ENCODE data around the gene EGLN2. TPM values are rescaled to one million over a fixed set of nuclear protein-coding genes. Genes with fewer than 3 reads are reported as not detected.
"Not testable (repeated sequence)": the region's sequence is repeated elsewhere in the genome, so short reads cannot be mapped to it uniquely, and the experiment has no call there.

EGLN2 gene
- total RNA-seq, 1 donor from 2014 or later = 78.9 TPM

DNA sequence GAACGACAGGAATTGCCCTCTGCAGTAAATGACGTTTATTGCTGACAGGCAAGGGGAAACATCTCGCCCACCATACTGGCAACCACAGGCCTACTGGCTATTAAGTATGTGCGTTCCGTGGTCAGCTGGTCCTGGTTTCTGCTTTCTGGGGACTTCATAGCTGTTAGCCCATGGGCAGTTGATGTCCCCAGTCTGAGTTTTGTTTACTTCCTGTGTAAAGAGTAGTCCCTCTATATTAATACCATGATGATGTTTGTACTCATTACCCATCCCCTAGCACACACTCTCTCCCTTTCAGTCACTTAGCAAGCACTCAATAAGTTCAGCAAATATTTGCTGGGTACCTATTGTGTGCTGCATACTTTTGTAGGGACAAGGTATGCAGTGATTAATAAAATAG lies 30.1 kb upstream of the EGLN2 start:
- H3K4me3 ChIP-seq (ENCODE audit: low read depth, low read length) = no peak overlapping the region
- TF ChIP-seq, protein P1, sequence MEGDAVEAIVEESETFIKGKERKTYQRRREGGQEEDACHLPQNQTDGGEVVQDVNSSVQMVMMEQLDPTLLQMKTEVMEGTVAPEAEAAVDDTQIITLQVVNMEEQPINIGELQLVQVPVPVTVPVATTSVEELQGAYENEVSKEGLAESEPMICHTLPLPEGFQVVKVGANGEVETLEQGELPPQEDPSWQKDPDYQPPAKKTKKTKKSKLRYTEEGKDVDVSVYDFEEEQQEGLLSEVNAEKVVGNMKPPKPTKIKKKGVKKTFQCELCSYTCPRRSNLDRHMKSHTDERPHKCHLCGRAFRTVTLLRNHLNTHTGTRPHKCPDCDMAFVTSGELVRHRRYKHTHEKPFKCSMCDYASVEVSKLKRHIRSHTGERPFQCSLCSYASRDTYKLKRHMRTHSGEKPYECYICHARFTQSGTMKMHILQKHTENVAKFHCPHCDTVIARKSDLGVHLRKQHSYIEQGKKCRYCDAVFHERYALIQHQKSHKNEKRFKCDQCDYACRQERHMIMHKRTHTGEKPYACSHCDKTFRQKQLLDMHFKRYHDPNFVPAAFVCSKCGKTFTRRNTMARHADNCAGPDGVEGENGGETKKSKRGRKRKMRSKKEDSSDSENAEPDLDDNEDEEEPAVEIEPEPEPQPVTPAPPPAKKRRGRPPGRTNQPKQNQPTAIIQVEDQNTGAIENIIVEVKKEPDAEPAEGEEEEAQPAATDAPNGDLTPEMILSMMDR (conservative IDR thresholded peaks at IDR 0.05; ENCODE audit: low read depth, low read length) = no peak
- no peak for DNase-seq (ENCODE audit: low read depth)

DNA sequence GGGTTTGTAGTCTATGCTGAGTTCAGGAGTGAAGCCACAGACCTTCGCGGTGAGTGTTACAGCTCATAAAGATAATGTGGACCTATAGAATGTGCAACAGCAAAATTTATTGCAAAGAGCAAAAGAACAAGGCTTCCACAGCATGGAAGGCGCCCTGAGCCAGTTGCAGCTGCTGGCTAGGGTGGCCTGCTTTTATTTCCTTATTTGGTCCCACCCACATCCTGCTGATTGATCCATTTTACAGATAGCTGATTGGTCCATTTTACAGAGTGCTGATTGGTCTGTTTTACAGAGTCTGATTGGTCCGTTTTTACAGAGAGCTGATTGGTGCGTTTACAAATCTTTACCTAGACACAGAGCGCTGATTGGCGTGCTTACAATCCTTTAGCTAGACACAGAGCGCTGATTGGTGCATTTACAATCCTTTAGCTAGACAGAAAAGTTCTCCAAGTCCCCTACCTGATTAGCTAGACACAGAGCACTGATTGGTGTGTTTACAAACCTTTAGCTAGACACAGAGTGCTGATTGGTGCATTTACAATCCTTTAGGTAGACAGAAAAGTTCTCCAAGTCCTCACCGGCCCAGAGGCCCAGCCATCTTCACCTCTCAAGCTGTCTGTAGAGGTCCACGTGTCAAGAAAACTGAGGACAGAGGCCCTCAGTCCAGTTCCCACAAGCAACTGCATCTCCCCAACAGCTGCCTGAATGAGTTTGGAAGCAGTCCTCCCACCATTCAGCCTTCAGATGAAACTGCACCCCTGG lies 27.7 kb upstream of the EGLN2 start:
- not testable (repeated sequence) for H3K4me3 ChIP-seq (ENCODE audit: low read depth, low read length); DNase-seq (ENCODE audit: low read depth)

- no peak within 1 kb of the TSS for H3K4me3 ChIP-seq (ENCODE audit: low read depth, low read length)
- no peak for DNase-seq (ENCODE audit: low read depth)
- TF ChIP-seq, protein P1 (conservative IDR thresholded peaks at IDR 0.05; ENCODE audit: low read depth, low read length) = no peak
Measured at GRCh38 chr19:40774916-40775631, 23.9 kb upstream of the EGLN2 start, which contains the start of gene MIA. TSS of gene MIA (plus strand) at chr19:40775521. CDS start at chr19:40775543, 22 bp downstream.

GRCh38 chr19:40775632-40776022 lies 23.4 kb upstream of the EGLN2 start:
- H3K4me3 ChIP-seq (ENCODE audit: low read depth, low read length) = no peak overlapping the region
- TF ChIP-seq, protein P1 (conservative IDR thresholded peaks at IDR 0.05; ENCODE audit: low read depth, low read length) = no peak
- DNase-seq (ENCODE audit: low read depth) = no peak

DNA sequence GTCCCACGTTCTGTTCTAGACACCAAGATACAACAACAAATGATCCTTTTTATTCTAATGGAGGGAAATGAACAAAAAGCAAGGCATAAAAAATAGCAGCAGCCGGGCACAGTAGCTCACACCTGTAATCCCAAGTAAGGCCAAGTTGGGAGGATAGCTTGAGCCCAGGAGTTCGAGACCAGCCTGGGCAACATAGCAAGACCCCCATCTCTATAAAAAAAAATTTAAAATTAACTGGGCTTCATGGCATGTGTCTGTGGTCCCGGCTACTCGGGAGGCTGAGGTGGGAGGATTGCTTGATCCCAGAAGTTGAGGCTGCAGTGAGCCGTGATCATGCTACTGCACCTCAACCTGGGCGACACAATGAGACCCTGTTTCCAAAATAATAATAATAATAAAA lies 22.6 kb upstream of the EGLN2 start:
- DNase-seq (ENCODE audit: low read depth) = no peak
- TF ChIP-seq, protein P1 (conservative IDR thresholded peaks at IDR 0.05; ENCODE audit: low read depth, low read length) = no peak
- H3K4me3 ChIP-seq (ENCODE audit: low read depth, low read length) = no peak overlapping the region

DNA sequence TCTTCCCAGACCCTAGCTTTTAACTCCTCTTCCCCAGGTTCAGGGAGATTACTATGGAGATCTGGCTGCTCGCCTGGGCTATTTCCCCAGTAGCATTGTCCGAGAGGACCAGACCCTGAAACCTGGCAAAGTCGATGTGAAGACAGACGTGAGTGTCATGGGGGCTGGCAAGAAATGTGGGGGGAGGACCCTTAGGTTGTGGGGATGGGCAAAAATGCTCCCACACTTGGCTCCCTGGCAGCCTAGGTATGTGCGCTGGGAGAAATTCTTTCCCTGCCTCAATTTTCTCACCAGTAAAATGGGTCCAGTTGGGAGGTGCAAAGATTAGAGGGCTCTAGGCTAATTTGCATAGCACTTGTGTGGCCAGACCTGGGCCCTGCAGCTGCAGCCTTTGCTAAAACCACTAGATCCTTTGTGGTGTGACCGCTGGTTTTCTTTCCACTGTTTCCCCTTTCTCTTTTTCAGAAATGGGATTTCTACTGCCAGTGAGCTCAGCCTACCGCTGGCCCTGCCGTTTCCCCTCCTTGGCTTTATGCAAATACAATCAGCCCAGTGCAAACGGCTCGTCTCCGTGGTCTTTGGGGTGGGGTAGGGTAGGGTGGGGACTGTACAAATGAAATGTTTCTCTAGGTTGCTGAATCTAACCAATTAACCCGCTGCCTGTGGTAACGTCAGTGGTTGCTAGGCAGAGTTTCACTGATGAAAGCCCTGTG lies 21.9 kb upstream of the EGLN2 start:
- H3K4me3 ChIP-seq (ENCODE audit: low read depth, low read length) = peak overlapping the region; percentile 76
- DNase-seq (ENCODE audit: low read depth) = peak; percentile 74
- TF ChIP-seq, protein P1 (conservative IDR thresholded peaks at IDR 0.05; ENCODE audit: low read depth, low read length) = no peak

DNA sequence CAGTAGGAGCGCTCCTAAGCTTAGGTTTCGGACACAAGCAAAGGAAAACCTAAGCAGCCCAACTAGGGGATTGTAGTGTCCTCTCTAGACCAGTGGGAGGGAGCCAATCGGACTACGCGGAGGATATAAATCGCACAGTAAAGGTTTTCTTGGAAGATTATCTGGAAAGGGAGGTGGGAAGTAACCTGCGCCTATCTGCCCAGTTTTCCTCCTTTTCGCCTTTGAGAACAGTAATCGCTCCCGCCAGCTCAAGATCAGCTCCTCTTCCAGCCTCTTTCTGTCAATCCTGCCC lies 21.4 kb upstream of the EGLN2 start:
- DNase-seq (ENCODE audit: low read depth) = no peak
- peak overlapping the region; percentile 76 for H3K4me3 ChIP-seq (ENCODE audit: low read depth, low read length)
- TF ChIP-seq, protein P1 (conservative IDR thresholded peaks at IDR 0.05; ENCODE audit: low read depth, low read length) = no peak
